ENCODE measurements around the gene OSGEPL1. TPM values are rescaled to one million over a fixed set of nuclear protein-coding genes. Genes with fewer than 3 reads are reported as not detected.
A peak's percentile ranks its signal among the peaks of the same experiment; 100 is the strongest.

The OSGEPL1 gene
- total RNA-seq, 1 experiment from 2014 or later = 12.6 TPM

DNA sequence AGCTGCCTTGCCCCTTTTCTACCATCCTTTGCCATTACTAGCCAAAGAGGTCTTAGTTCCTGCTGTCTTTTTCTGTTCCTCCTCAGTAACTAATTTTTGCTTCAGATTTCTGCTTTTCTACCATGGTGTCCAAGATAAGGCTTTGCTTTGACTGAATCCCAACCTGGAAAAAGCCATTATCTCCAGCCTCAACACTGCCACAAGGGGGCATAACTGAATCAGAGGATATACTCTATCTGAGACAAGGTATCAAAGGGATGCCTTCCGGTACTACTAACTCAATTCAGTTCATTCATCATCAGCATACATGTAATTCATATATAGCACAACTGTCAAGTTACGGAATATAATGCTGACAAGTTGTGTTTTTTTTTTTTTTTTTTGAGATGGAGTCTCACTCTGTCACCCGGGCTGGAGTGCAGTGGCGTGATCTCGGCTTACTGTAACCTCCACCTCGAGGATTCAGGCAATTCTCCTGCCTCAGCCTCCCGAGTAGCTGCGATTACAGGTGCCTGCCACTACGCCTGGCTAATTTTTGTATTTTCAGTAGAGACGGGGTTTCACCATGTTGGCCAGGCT, 11.4 kb downstream of the OSGEPL1 start:
- Histone ChIP-seq H3K4me1 (ENCODE audit: insufficient read depth, low read length) (no peaks in the 10 kb centered on the region), H2AFZ (ENCODE audit: low read length) (no peak overlapping the region), H3K27me3 (ENCODE audit: low read length) (no peaks in the 10 kb centered on the region), H3F3A (ENCODE audit: low read length, unreplicated experiment) (no peaks in the 10 kb centered on the region), H4K20me1 (ENCODE audit: low read length) (no peaks in the 10 kb centered on the region), H3K9ac (ENCODE audit: low read length) (no peak overlapping the region), H3K4me2 (ENCODE audit: low read length) (no peak overlapping the region), H3K27ac (ENCODE audit: low read length) (no peak overlapping the region), H3K36me3 (ENCODE audit: low read depth, low read length) (peaks cover 11% of the 10 kb centered on the region), H3K4me3 (ENCODE audit: low read length) (no peak overlapping the region), H3K79me2 (ENCODE audit: low read length) (no peaks in the 10 kb centered on the region), H3K9me3 (ENCODE audit: low read length) (no peaks in the 10 kb centered on the region), H3K9me2 (replicated peaks; ENCODE audit: low read length) (no peaks in the 10 kb centered on the region)
- ATAC-seq (peak; percentile 73), DNase-seq (peak; percentile 67)
- intact Hi-C loops (cut with micrococcal nuclease) = loop anchor here (1.0 kb wide), 1 partner anchor 319 kb away; no protein-coding TSS in a partner anchor
- CTCF ChIA-PET = no interaction called here
- POLR2A ChIA-PET (ENCODE audit: unreplicated experiment) = no interaction called here
- TF ChIP-seq CTCF (conservative IDR thresholded peaks at IDR 0.05; ENCODE audit: low read depth, low read length) (peak; percentile 81), EZH2phosphoT487 (IDR thresholded peaks at IDR 0.05; ENCODE audit: borderline replicate concordance, low read length) (no peak)
- no TSS peak for BruUV-seq (replicated peaks)

DNA sequence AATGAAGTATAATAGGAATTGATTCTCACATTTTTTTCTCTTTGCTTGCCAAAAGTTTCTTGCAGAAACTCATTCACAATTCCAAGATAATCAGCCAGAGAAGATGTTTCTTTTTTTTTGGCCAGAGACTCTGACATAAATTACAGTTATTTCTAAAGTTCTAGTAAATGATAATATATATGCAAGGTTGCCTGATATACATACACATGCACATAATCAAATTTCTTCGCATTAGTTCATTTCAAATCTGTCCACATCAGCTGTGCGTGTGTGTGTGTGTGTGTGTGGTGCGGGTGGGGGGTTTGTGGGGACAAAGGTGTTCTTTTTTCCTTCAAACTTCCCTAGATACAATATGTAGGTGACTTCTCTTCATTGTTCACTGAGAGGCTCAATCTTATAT, 33.2 kb downstream of the OSGEPL1 start:
- CTCF ChIA-PET = no interaction called here
- H3F3A ChIP-seq (ENCODE audit: low read length, unreplicated experiment) = no peaks in the 10 kb centered on the region
- BruUV-seq (replicated peaks) = no TSS peak
- H3K4me2 ChIP-seq (ENCODE audit: low read length) = no peak overlapping the region
- DNase-seq (no peak), ATAC-seq (no peak)
- H3K4me3 ChIP-seq (ENCODE audit: low read length) = no peak overlapping the region
- no peaks in the 10 kb centered on the region for H3K36me3 ChIP-seq (ENCODE audit: low read depth, low read length)
- H3K27ac ChIP-seq (ENCODE audit: low read length) = no peak overlapping the region
- TF ChIP-seq EZH2 (IDR thresholded peaks at IDR 0.05; ENCODE audit: low read length, unreplicated experiment) = no peak
- no peak for TF ChIP-seq EZH2phosphoT487 (IDR thresholded peaks at IDR 0.05; ENCODE audit: borderline replicate concordance, low read length)
- TF ChIP-seq CTCF (conservative IDR thresholded peaks at IDR 0.05; ENCODE audit: low read depth, low read length) = no peak
- H3K4me1 ChIP-seq (ENCODE audit: insufficient read depth, low read length) = no peaks in the 10 kb centered on the region
- no peaks in the 10 kb centered on the region for H3K79me2 ChIP-seq (ENCODE audit: low read length)
- H4K20me1 ChIP-seq (ENCODE audit: low read length) = no peaks in the 10 kb centered on the region
- H2AFZ ChIP-seq (ENCODE audit: low read length) = no peak overlapping the region
- POLR2A ChIA-PET (ENCODE audit: unreplicated experiment) = no interaction called here
- intact Hi-C loops (cut with micrococcal nuclease) = no loop called here
- H3K9me2 ChIP-seq (replicated peaks; ENCODE audit: low read length) = no peaks in the 10 kb centered on the region
- H3K27me3 ChIP-seq (ENCODE audit: low read length) = no peaks in the 10 kb centered on the region
- H3K9me3 ChIP-seq (ENCODE audit: low read length) = no peaks in the 10 kb centered on the region
- no peak overlapping the region for H3K9ac ChIP-seq (ENCODE audit: low read length)

- Histone ChIP-seq H3K79me2 (ENCODE audit: low read length) (no peaks in the 10 kb centered on the region), H3K9me3 (ENCODE audit: low read length) (no peaks in the 10 kb centered on the region), H3K9me2 (replicated peaks; ENCODE audit: low read length) (no peaks in the 10 kb centered on the region), H3F3A (ENCODE audit: low read length, unreplicated experiment) (no peaks in the 10 kb centered on the region), H4K20me1 (ENCODE audit: low read length) (no peaks in the 10 kb centered on the region), H3K27me3 (ENCODE audit: low read length) (no peaks in the 10 kb centered on the region), H3K4me2 (ENCODE audit: low read length) (no peak overlapping the region), H3K36me3 (ENCODE audit: low read depth, low read length) (no peaks in the 10 kb centered on the region), H3K9ac (ENCODE audit: low read length) (no peak overlapping the region), H2AFZ (ENCODE audit: low read length) (no peak overlapping the region), H3K4me3 (ENCODE audit: low read length) (no peak overlapping the region), H3K27ac (ENCODE audit: low read length) (no peak overlapping the region), H3K4me1 (ENCODE audit: insufficient read depth, low read length) (no peaks in the 10 kb centered on the region)
- ChIA-PET CTCF (no interaction called here), POLR2A (ENCODE audit: unreplicated experiment) (no interaction called here)
- TF ChIP-seq CTCF (conservative IDR thresholded peaks at IDR 0.05; ENCODE audit: low read depth, low read length) (no peak), EZH2phosphoT487 (IDR thresholded peaks at IDR 0.05; ENCODE audit: borderline replicate concordance, low read length) (no peak), EZH2 (IDR thresholded peaks at IDR 0.05; ENCODE audit: low read length, unreplicated experiment) (no peak)
- ATAC-seq (no peak), DNase-seq (no peak)
- intact Hi-C loops (cut with micrococcal nuclease) = no loop called here
- no TSS peak for BruUV-seq (replicated peaks)
Measured at GRCh38 chr2:189726849-189727248, 35.7 kb downstream of the OSGEPL1 start.

Measured in PC-3 (cell line).